Skeletal muscle satellite cell (primary cell): ENCODE results near the gene HYCC2. TPM values are rescaled to one million over a fixed set of nuclear protein-coding genes. Genes with fewer than 3 reads are reported as not detected.
"Not testable (repeated sequence)": the region's sequence is repeated elsewhere in the genome, so short reads cannot be mapped to it uniquely, and the experiment has no call there.

ENCODE experiments used
- H3K27me3 ChIP-seq: 2 replicates; pipeline ENCODE4 v1.7.0; 2013; ENCODE audit warnings: low read length; ENCODE audit not compliant: control insufficient read depth, insufficient read depth
- H3K36me3 ChIP-seq: 2 replicates; pipeline ENCODE4 v1.7.0; 2013; ENCODE audit warnings: mild to moderate bottlenecking, control low read depth, low read length; ENCODE audit not compliant: insufficient read depth
- H3K4me1 ChIP-seq: 2 replicates; pipeline ENCODE4 v1.7.0; 2013; ENCODE audit warnings: low read length; ENCODE audit not compliant: control insufficient read depth, insufficient read depth
- H3K4me2 ChIP-seq: 2 replicates; pipeline ENCODE4 v1.7.0; 2013; ENCODE audit warnings: mild to moderate bottlenecking, low read length
- H3K4me3 ChIP-seq: 2 replicates; pipeline ENCODE4 v1.7.0; 2013; ENCODE audit warnings: low read length
- H3K9ac ChIP-seq: 2 replicates; pipeline ENCODE4 v1.7.0; 2013; ENCODE audit warnings: mild to moderate bottlenecking, low read depth, low read length, moderate library complexity
- H3K9me3 ChIP-seq: replicated peaks from 2 replicates; pipeline ENCODE4 v1.7.0; 2013; ENCODE audit warnings: mild to moderate bottlenecking, control low read depth, low read length
- small RNA-seq: library from RNA; depleted of rRNA; stranded (forward); fragments of <200 nt; gene quantifications from one replicate; pipeline ENCODE3, GENCODE V24; 2012

The HYCC2 gene

DNA sequence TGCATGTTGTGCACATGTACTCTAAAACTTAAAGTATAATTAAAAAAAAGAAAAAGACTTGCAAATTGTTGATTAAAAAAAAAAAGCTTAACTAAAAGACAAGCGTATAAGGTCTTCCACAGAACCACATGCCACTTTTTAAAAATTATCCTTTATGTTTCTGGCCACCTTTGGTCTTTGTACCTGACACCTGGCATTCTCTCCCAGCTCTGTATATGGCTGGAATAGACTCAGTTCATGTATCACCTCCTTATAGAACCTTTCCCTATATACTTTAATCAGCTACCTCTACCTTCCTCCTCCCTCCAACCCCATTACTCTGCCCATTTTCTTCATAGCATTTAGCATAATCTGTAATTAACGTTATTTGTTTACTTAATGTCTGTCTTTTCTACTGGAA is 32.6 kb downstream of the HYCC2 start:
- Histone ChIP-seq H3K9me3 (no peaks in the 10 kb centered on the region), H3K36me3 (no peaks in the 10 kb centered on the region), H3K4me1 (no peaks in the 10 kb centered on the region), H3K9ac (no peak overlapping the region), H3K4me3 (no peak overlapping the region), H3K27me3 (no peaks in the 10 kb centered on the region), H3K4me2 (no peak overlapping the region)

DNA sequence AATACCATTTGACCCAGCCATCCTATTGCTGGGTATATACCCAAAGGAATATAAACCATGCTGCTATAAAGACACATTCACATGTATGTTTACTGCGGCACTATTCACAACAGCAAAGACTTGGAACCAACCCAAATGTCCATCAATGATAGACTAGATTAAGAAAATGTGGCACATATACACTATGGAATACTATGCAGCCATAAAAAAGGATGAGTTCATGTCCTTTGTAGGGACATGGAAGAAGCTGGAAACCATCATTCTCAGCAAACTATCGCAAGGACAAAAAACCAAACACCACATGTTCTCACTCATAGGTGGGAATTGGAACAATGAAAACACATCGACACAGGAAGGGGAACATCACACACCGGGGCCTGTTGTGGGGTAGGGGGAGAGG is 33.1 kb downstream of the HYCC2 start:
- H3K36me3 ChIP-seq, H3K9ac ChIP-seq, H3K4me3 ChIP-seq, H3K4me2 ChIP-seq, H3K9me3 ChIP-seq, H3K27me3 ChIP-seq, H3K4me1 ChIP-seq: not testable (repeated sequence)

DNA sequence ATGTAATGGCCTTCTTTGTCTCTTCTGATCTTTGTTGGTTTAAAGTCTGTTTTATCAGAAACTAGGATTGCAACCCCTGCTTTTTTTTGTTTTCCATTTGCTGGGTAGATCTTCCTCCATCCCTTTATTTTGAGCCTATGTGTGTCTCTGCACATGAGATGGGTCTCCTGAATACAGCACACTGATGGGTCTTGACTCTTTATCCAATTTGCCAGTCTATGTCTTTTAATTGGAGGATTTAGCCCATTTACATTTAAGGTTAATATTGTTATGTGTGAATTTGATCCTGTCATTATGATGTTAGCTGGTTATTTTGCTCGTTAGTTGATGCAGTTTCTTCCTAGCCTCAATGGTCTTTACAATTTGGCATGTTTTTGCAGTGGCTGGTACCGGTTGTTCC is 37.1 kb downstream of the HYCC2 start:
- H3K4me1 ChIP-seq, H3K4me3 ChIP-seq, H3K36me3 ChIP-seq, H3K4me2 ChIP-seq, H3K27me3 ChIP-seq, H3K9me3 ChIP-seq, H3K9ac ChIP-seq: not testable (repeated sequence)

DNA sequence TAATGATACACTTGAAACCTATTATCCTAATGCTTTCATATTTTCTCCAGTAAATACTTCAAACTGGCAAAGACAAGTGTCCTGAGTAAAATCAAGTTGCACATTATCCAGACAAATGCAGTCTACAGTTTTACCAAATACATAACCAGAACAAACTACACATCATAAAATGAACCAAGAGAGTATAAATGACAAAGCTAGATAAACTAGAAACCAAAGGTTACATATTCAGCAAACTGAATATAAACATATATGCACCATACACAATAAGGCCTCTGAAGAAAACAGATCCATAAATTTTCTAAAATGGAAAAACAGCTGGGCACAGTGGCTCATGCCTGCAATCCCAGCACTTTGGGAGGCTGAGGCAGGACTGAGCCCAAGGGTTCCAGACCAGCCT is 47.0 kb downstream of the HYCC2 start:
- H3K9me3 ChIP-seq: no peaks in the 10 kb centered on the region
- H3K4me3 ChIP-seq: no peak overlapping the region
- no peak overlapping the region for H3K9ac ChIP-seq
- no peaks in the 10 kb centered on the region for H3K4me1 ChIP-seq
- H3K36me3 ChIP-seq: peaks cover 8% of the 10 kb centered on the region
- H3K4me2 ChIP-seq: no peak overlapping the region
- H3K27me3 ChIP-seq: no peaks in the 10 kb centered on the region

DNA sequence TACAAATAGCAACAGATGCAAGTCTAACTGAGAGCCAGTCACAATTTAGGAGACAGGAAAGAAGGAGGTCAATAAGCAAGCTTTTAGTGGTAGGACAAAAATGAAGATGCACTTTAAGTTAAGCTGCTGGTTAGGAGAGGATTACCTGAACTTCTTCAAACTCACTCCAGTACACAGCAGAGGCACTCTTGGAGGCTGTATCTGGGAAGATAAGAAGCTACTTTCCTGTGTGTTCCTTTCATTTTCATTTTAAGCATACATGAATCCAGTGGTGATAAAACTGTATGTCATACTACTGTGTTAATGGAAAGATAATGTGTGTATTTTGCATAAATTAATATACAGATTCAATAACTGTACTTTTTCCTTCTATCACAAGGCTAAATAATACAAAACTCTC is 49.6 kb downstream of the HYCC2 start:
- no peak overlapping the region for H3K4me3 ChIP-seq
- no peaks in the 10 kb centered on the region for H3K4me1 ChIP-seq
- no peak overlapping the region for H3K9ac ChIP-seq
- no peaks in the 10 kb centered on the region for H3K9me3 ChIP-seq
- no peaks in the 10 kb centered on the region for H3K27me3 ChIP-seq
- H3K36me3 ChIP-seq: peaks cover 8% of the 10 kb centered on the region
- no peak overlapping the region for H3K4me2 ChIP-seq

Small RNAs within 50 kb of the gene (small RNA-seq; reads per million reads assigned to genes)
- not detected for gene RNU6-1206P
